NCI-H2227 treated with DMSO at 0.1 percent for 48 hours (cell line): ENCODE results near the gene STAM2.
"Not testable (repeated sequence)": the region's sequence is repeated elsewhere in the genome, so short reads cannot be mapped to it uniquely, and the experiment has no call there.

Source experiments
- DNase-seq: peaks from one replicate; lab custom pipeline; 2025; lab: John Stamatoyannopoulos, UW

The STAM2 gene

DNA sequence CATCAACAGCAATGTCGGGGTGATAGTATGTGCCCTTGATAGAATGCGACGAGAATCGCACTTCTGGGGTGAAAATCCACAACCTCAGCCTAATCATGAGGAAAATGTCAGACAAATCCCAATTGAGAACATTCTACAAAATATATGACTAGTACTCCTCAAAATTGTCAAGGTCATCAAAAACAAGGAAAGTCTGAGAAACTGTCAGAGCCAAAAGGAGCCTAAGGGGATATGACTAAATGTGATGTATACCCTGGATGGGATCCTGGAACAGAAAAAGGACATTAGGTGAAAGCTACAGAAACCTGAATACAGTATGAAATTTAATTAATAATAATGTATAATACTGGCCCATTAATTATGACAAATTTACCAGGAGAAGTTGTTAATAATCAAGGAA, 69.1 kb downstream of the STAM2 start:
- no peak for DNase-seq

GRCh38 chr2:152103271-152103670, 72.3 kb downstream of the STAM2 start:
- no peak for DNase-seq

GRCh38 chr2:152100961-152101360, 74.6 kb downstream of the STAM2 start:
- DNase-seq: no peak

GRCh38 chr2:152099367-152100050, 76.1 kb downstream of the STAM2 start:
- DNase-seq: no peak

DNA sequence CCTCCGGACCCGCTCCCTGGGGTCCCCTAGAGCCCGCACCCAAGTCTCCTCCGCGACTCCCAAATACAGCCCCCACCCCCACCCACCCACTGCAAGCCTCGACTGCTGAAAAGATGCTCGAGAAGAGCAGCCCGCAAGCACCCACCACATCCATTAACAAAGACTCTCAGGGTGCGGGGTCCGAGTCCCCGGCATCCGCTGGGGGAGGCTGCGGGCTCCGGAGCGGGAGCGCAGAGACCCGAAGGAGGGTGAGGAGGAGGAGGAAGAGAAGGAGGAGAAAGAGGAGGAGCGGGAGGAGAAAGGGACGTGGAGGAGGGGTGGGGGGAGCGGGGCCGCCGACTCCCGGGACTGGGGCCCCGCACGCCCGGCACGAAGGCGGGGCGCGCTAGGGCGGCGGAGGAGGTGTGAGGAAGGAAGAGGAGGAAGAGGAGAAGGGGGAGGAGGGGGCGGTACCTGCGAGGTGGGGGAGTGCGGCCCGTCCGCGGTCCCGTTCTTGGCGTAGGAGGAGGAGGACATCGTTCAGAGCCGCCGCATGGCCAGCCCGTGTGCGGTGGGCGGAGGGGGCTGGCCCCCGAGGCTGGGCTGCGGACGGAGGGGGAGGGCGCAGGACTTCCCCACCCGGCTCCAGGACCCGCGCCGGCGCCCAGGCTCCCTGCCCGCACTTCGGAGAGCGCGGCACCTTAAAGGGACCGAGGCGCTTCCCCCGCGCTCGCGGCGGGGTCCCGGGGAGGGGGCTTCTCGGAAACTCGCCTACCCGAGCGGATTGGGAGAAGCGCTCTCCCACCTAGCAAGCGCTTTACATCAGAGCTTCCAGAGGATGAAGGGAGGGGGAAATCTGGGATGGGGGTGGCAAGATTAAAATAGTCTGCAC, 76.8 kb downstream of the STAM2 start, which contains the start of gene CACNB4:
TSS of gene CACNB4 (minus strand) at position 549 of the 871 bp plus-strand sequence.
- DNase-seq: no peak

DNA sequence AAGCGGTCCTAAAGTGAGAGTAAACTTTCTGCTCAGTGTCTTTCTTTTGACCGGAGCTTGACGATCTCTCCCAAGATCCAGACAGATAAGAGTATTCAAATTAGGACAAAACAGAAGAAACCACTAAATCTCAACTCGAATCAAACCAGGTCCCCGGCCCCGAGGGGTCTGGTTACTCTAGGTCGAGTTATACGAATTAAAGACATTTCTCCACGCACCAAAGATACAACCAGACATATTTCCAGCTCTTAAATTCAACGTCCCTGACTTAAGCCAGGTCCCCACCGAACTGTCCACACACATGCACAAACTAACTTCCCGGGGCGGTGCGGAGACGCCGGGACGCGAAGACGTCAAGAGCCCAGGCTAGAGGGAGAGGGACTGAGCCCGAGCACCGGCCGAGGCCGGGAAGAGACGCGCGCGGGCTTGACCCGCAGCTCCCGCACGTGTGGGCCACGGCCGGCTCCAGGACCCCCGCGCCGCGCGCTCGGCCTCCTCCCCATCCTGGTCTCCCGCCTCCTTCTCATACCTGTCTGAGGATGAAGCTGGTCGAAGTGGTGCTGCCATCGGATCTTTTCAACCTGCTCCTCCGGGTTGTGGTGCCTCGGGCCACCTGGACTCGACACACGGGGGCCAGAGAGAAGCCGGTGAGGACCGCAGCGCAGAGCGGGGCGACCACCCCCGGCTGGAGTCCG, 77.6 kb downstream of the STAM2 start:
- DNase-seq: peak; percentile 43

DNA sequence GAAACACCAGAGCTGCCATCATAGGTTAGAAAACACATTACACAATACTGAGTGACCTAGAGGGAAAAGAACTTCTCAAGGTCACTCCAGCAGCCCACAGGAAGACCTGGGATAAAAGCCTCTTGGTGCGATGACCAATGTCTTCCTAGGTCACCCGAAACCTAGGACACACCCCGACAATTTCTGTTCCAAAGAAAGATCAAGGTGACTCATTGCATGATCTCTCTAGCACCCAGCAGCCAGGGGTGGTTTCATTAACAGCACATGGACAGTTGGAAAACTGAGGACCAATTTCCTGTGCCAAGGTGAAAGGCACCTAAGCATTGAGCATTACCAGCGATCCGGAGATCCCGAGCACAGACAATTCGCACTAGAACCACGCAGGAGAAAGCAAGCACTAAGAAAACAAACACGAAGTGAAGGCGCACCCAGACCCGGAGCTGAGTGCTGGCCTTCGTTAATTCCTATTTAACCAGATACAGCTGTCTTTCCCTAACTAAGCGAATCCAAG, 78.2 kb downstream of the STAM2 start:
- DNase-seq: no peak

GRCh38 chr2:152095146-152095545, 80.4 kb downstream of the STAM2 start:
- DNase-seq: no peak

DNA sequence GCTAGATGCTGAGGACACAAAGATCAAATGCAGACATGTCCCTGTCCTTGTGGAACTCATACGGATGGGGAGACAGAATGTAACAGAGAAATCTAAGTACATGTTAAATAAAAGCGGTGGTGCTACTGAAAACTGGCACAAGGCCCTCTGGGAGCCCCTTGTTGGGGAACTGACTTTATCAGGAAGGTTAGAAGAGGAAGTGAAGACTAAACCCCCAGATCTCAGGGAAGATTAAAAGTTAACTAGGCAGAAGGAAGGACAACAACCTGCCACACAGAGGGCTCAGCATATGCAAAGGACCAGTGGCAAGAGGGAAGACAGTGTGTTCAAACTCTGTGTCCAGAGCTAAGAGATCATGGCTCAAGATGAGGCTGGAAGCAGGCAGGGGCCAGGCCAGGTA, 81.5 kb downstream of the STAM2 start:
- DNase-seq: no peak

DNA sequence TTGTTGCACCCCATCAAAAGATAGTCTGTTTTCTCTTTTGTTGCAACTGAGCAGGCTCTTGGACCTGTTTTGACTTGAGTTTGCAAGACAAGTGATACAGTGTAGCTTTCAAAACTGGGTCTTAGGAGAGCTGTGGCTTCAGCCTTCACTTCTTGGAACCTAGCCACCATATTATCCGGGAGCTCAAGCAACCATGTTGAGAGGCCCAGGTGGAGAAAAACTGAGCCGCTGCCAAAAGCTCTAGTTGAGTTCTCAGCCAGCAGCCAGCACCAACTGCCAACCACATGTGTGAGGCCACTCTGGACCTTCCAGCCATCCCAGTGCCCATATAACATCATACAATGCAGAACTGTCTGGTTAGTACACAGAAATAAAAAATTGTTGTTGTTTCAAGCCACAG, 82.1 kb downstream of the STAM2 start:
- no peak for DNase-seq

- no peak for DNase-seq
Observed at GRCh38 chr2:152092095-152092494, 83.5 kb downstream of the STAM2 start.

GRCh38 chr2:152090726-152091125, 84.8 kb downstream of the STAM2 start:
- not testable (repeated sequence) for DNase-seq

GRCh38 chr2:152089238-152089637, 86.3 kb downstream of the STAM2 start:
- no peak for DNase-seq

- DNase-seq: no peak
Observed at GRCh38 chr2:152088006-152088405, 87.6 kb downstream of the STAM2 start.

DNA sequence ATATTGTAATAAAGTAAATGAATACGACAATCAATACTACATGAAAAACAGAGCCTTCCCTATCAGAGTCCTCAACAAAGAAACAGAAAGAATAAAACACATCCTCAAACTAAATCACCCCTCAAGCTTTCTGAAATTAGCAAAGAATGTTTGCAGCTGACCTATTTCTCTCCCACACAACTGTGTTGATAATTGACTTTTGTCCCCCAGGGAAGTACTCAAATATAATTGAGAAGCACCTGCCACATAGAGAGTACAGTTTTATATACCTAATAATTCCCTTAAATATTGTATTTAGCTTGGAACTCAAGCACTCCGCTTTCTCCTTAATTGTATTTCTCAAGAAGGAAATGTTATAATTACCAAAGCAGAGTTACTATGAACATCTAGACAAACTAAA, 89.3 kb downstream of the STAM2 start:
- no peak for DNase-seq

- DNase-seq: no peak
Observed at GRCh38 chr2:152084076-152084475, 91.5 kb downstream of the STAM2 start.

GRCh38 chr2:152083202-152083875, 92.2 kb downstream of the STAM2 start:
- no peak for DNase-seq

- no peak for DNase-seq
Observed at GRCh38 chr2:152078662-152079061, 96.9 kb downstream of the STAM2 start.

- DNase-seq: no peak
Observed at GRCh38 chr2:152078023-152078422, 97.5 kb downstream of the STAM2 start.

DNA sequence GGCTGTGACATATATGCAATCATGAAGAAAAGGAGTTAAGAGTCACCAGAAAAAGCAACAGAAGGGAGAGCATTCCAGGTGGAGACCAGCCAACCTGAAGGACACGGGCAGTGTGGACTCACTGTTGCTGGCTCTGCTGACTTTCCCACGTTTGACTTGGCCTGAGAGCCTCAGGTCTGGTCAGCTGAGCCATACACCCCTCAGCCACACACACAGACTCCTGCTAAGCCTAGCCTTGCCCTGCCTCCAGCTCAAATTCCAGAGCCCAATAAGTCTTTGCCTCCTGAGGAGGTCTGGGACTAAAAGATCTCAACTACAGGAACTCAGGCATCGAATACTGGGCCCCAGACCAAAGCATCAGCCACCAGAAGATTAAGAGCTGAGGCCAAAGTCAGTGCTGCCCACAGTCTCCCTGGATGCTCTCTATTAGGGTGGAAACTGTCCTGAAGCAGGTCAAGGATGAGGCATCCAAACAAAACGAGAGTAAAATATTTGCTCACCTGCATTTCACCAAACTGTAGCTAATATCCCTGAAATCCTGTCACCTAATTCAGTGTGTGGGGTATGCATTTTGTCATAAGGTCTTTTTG, 100.0 kb downstream of the STAM2 start:
- DNase-seq: no peak

GRCh38 chr2:152072011-152072410, 103.6 kb downstream of the STAM2 start:
- DNase-seq: no peak

GRCh38 chr2:152071518-152071917, 104.0 kb downstream of the STAM2 start:
- DNase-seq: no peak
